ENCODE data around the gene RNF217.

The RNF217 gene

DNA sequence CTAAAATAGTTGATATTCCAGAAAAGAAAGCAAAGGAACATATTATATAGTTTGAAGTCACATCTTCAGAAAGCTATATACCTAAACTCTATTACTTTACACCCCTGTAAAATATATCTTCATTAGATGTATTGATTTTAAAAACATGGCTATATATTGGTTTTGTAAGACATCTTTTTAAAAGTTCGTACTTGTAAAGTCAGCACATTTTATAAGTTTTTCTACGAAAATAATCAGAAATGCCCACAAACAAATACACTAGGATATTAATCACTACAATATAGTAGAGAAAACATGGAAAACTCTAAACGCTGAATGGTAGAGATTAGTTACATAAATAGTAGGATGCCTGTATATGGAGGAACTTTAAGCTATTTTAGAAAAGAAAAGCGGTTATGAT lies 52.9 kb downstream of the RNF217 start:
- no peak overlapping the region for H3K23ac ChIP-seq (ENCODE audit: low read length)
- no CpG with 5 or more reads among the region's 4 CpGs for WGBS (ENCODE audit: extremely low coverage, insufficient coverage, insufficient read length)

DNA sequence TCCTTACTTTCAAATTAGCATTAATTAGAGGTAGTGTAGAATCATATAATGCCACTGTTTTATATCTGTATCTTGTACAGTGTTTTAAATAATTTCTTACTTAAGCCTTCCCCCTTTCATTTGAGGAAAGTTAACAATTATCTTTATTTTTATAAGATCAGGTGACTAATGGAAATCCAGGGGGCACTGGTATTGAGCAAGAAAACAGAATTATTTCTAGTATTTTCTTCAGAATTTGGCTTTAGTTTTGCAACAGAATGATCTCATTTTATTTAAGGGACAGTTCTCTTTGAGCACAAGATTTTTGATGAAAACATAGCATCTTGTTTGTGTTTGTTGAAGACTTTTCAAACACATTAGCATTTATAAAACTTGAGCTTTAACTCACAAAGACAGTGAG lies 55.9 kb downstream of the RNF217 start:
- no peak for DNase-seq
- no peak overlapping the region for H3K27ac ChIP-seq (ENCODE audit: low read depth, low read length)
- no peak overlapping the region for H3K4me3 ChIP-seq (ENCODE audit: low read depth, low read length)
- no peak overlapping the region for H4K8ac ChIP-seq (ENCODE audit: low read depth, low read length)
- no peak overlapping the region for H2BK120ac ChIP-seq (ENCODE audit: insufficient read depth, low read length, poor library complexity)
- no peak overlapping the region for H3K14ac ChIP-seq (ENCODE audit: low read length)
- H4K91ac ChIP-seq (ENCODE audit: low read depth, low read length): no peak overlapping the region
- H3K9me3 ChIP-seq (ENCODE audit: insufficient read depth, low read depth, low read length): no peaks in the 10 kb centered on the region
- no peak overlapping the region for H3K4me2 ChIP-seq (ENCODE audit: low read length)
- H3K23ac ChIP-seq (ENCODE audit: low read length): no peak overlapping the region
- H3K4me1 ChIP-seq (ENCODE audit: control insufficient read depth in 1 of 2, insufficient read depth in 2 of 2, low read length in 2 of 2): peaks cover 3 to 4% of the 10 kb centered on the region in 2 experiments
- H3K27me3 ChIP-seq (ENCODE audit: insufficient read depth, low read length): no peaks in the 10 kb centered on the region
- no peak overlapping the region for H3K18ac ChIP-seq (ENCODE audit: low read length)
- H2BK12ac ChIP-seq (ENCODE audit: low read length): no peak overlapping the region
- H2AFZ ChIP-seq (ENCODE audit: insufficient read depth, low read length, poor library complexity): no peak overlapping the region
- H2BK5ac ChIP-seq (ENCODE audit: low read depth, low read length, poor library complexity): no peak overlapping the region
- H3K79me1 ChIP-seq (ENCODE audit: low read length): no peaks in the 10 kb centered on the region
- no peak overlapping the region for H3K9ac ChIP-seq (ENCODE audit: low read length)
- no peak overlapping the region for H2AK5ac ChIP-seq (ENCODE audit: low read length)
- H3K4ac ChIP-seq (ENCODE audit: low read depth, low read length): no peak overlapping the region
- peaks cover 0 to 6% of the 10 kb centered on the region in 2 experiments for H3K36me3 ChIP-seq (ENCODE audit: control insufficient read depth in 1 of 2, insufficient read depth in 2 of 2, low read length in 2 of 2)
- no peaks in the 10 kb centered on the region for H3K79me2 ChIP-seq (ENCODE audit: control insufficient read depth, insufficient read depth, low read length, poor library complexity)
- no peak overlapping the region for H4K12ac ChIP-seq (ENCODE audit: low read depth, low read length)

More for the DNA sequence above, 52.9 kb downstream of the RNF217 start:
- Histone ChIP-seq H3K27ac (ENCODE audit: low read depth, low read length) (no peak overlapping the region), H3K9me3 (ENCODE audit: insufficient read depth, low read depth, low read length) (no peaks in the 10 kb centered on the region), H2AK5ac (ENCODE audit: low read length) (no peak overlapping the region), H2BK12ac (ENCODE audit: low read length) (no peak overlapping the region), H3K18ac (ENCODE audit: low read length) (no peak overlapping the region), H3K9ac (ENCODE audit: low read length) (no peak overlapping the region), H4K91ac (ENCODE audit: low read depth, low read length) (no peak overlapping the region), H3K4me3 (ENCODE audit: low read depth, low read length) (no peak overlapping the region), H3K4me1 (ENCODE audit: control insufficient read depth in 1 of 2, insufficient read depth in 2 of 2, low read length in 2 of 2) (peaks cover 0 to 1% of the 10 kb centered on the region in 2 experiments), H3K36me3 (ENCODE audit: control insufficient read depth in 1 of 2, insufficient read depth in 2 of 2, low read length in 2 of 2) (peaks cover 3% of the 10 kb centered on the region in 2 experiments), H3K14ac (ENCODE audit: low read length) (no peak overlapping the region), H3K79me2 (ENCODE audit: control insufficient read depth, insufficient read depth, low read length, poor library complexity) (no peaks in the 10 kb centered on the region), H2BK5ac (ENCODE audit: low read depth, low read length, poor library complexity) (no peak overlapping the region), H2AFZ (ENCODE audit: insufficient read depth, low read length, poor library complexity) (no peak overlapping the region), H2BK120ac (ENCODE audit: insufficient read depth, low read length, poor library complexity) (no peak overlapping the region), H4K8ac (ENCODE audit: low read depth, low read length) (no peak overlapping the region), H3K4me2 (ENCODE audit: low read length) (no peak overlapping the region), H3K4ac (ENCODE audit: low read depth, low read length) (no peak overlapping the region), H3K79me1 (ENCODE audit: low read length) (no peaks in the 10 kb centered on the region), H3K27me3 (ENCODE audit: insufficient read depth, low read length) (no peaks in the 10 kb centered on the region), H4K12ac (ENCODE audit: low read depth, low read length) (no peak overlapping the region)
- no peak for DNase-seq

DNA sequence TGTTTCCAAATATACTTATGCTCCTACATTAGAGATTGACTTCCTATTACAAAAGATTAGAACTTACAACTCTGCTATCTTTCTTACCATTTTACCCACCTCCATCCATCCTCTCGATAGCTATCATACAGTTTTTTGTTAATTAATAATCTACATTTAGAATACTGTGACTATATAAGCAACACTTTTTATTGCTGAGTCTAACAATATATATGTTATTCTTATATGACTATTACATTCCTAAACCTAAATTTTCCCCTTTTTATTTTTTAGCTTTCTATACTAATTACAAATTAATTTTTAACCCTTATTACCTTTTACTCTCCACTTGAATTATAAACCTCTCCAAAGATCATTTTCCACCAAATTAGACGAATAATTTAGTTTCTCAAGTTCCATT lies 57.0 kb downstream of the RNF217 start:
- Histone ChIP-seq H3K4ac (ENCODE audit: low read depth, low read length) (no peak overlapping the region), H3K79me1 (ENCODE audit: low read length) (no peaks in the 10 kb centered on the region), H3K14ac (ENCODE audit: low read length) (no peak overlapping the region), H4K12ac (ENCODE audit: low read depth, low read length) (no peak overlapping the region), H3K79me2 (ENCODE audit: control insufficient read depth, insufficient read depth, low read length, poor library complexity) (no peaks in the 10 kb centered on the region), H3K9ac (ENCODE audit: low read length) (no peak overlapping the region), H4K91ac (ENCODE audit: low read depth, low read length) (no peak overlapping the region), H3K4me1 (ENCODE audit: control insufficient read depth in 1 of 2, insufficient read depth in 2 of 2, low read length in 2 of 2) (peaks cover 2 to 4% of the 10 kb centered on the region in 2 experiments), H2BK5ac (ENCODE audit: low read depth, low read length, poor library complexity) (no peak overlapping the region), H3K36me3 (ENCODE audit: control insufficient read depth in 1 of 2, insufficient read depth in 2 of 2, low read length in 2 of 2) (peaks cover 0 to 6% of the 10 kb centered on the region in 2 experiments), H2AK5ac (ENCODE audit: low read length) (no peak overlapping the region), H2BK12ac (ENCODE audit: low read length) (no peak overlapping the region), H3K4me3 (ENCODE audit: low read depth, low read length) (no peak overlapping the region), H3K27me3 (ENCODE audit: insufficient read depth, low read length) (no peaks in the 10 kb centered on the region), H3K4me2 (ENCODE audit: low read length) (no peak overlapping the region), H3K9me3 (ENCODE audit: insufficient read depth, low read depth, low read length) (no peaks in the 10 kb centered on the region), H3K23ac (ENCODE audit: low read length) (no peak overlapping the region), H2BK120ac (ENCODE audit: insufficient read depth, low read length, poor library complexity) (no peak overlapping the region), H4K8ac (ENCODE audit: low read depth, low read length) (no peak overlapping the region), H3K27ac (ENCODE audit: low read depth, low read length) (no peak overlapping the region), H2AFZ (ENCODE audit: insufficient read depth, low read length, poor library complexity) (no peak overlapping the region), H3K18ac (ENCODE audit: low read length) (no peak overlapping the region)
- WGBS (ENCODE audit: extremely low coverage, insufficient coverage, insufficient read length): 100% methylated on average over 1 of the region's 2 CpGs
- no peak for DNase-seq

DNA sequence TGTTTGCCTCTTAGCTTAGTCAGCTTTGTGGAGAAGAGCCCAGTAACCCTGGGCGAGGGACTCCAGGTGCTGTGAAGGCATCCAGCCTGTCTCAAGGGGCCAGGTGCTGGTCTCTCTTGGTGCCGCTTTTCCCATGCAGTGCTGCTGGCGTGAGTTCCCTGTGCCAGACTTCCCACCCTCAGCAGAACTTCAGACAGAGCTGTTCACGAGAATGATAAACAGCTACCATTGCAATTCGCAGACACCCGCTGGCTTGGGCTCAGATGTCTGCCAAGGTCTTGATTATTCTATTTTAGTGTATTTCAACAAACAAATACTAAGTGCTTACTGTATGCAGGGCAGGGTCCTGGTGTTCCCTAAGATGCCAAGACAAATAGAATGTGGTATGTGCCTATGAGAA lies 57.7 kb downstream of the RNF217 start:
- Histone ChIP-seq H3K4me2 (ENCODE audit: low read length) (no peak overlapping the region), H3K9ac (ENCODE audit: low read length) (no peak overlapping the region), H3K27ac (ENCODE audit: low read depth, low read length) (no peak overlapping the region), H3K79me2 (ENCODE audit: control insufficient read depth, insufficient read depth, low read length, poor library complexity) (no peaks in the 10 kb centered on the region), H4K12ac (ENCODE audit: low read depth, low read length) (no peak overlapping the region), H3K18ac (ENCODE audit: low read length) (no peak overlapping the region), H4K8ac (ENCODE audit: low read depth, low read length) (no peak overlapping the region), H2BK5ac (ENCODE audit: low read depth, low read length, poor library complexity) (no peak overlapping the region), H3K9me3 (ENCODE audit: insufficient read depth, low read depth, low read length) (no peaks in the 10 kb centered on the region), H2AFZ (ENCODE audit: insufficient read depth, low read length, poor library complexity) (no peak overlapping the region), H3K36me3 (ENCODE audit: control insufficient read depth in 1 of 2, insufficient read depth in 2 of 2, low read length in 2 of 2) (peaks cover 0 to 6% of the 10 kb centered on the region in 2 experiments), H3K79me1 (ENCODE audit: low read length) (no peaks in the 10 kb centered on the region), H3K4ac (ENCODE audit: low read depth, low read length) (no peak overlapping the region), H2BK12ac (ENCODE audit: low read length) (no peak overlapping the region), H3K27me3 (ENCODE audit: insufficient read depth, low read length) (no peaks in the 10 kb centered on the region), H2BK120ac (ENCODE audit: insufficient read depth, low read length, poor library complexity) (no peak overlapping the region), H2AK5ac (ENCODE audit: low read length) (no peak overlapping the region), H3K4me3 (ENCODE audit: low read depth, low read length) (no peak overlapping the region), H4K91ac (ENCODE audit: low read depth, low read length) (no peak overlapping the region), H3K4me1 (ENCODE audit: control insufficient read depth in 1 of 2, insufficient read depth in 2 of 2, low read length in 2 of 2) (peaks cover 2 to 4% of the 10 kb centered on the region in 2 experiments), H3K23ac (ENCODE audit: low read length) (no peak overlapping the region), H3K14ac (ENCODE audit: low read length) (no peak overlapping the region)
- DNase-seq: no peak
- WGBS (ENCODE audit: extremely low coverage, insufficient coverage, insufficient read length): no CpG with 5 or more reads among the region's 6 CpGs
